Ishikawa (cell line): ENCODE measurements around the gene PLK3.

Experiments
- CEBPB ChIP-seq: IDR thresholded peaks from 2 replicates; pipeline ENCODE4 v1.6.1; 2012
- CREB1 ChIP-seq: IDR thresholded peaks from 2 replicates; pipeline ENCODE4 v1.6.1; 2012; ENCODE audit warnings: low read depth
- EGR1 ChIP-seq: IDR thresholded peaks from 2 replicates; pipeline ENCODE4 v1.6.1; 2012
- EP300 ChIP-seq: IDR thresholded peaks from 2 replicates; pipeline ENCODE4 v1.6.1; 2012; ENCODE audit warnings: borderline replicate concordance
- FOXM1 ChIP-seq: IDR thresholded peaks from 2 replicates; pipeline ENCODE4 v1.6.1; 2012; ENCODE audit warnings: low read depth, borderline replicate concordance
- MAX ChIP-seq: IDR thresholded peaks from 2 replicates; pipeline ENCODE4 v1.6.1; 2012
- NFIC ChIP-seq: IDR thresholded peaks from 2 replicates; pipeline ENCODE4 v1.6.1; 2012
- RAD21 ChIP-seq: IDR thresholded peaks from 2 replicates; pipeline ENCODE4 v1.6.1; 2012; ENCODE audit warnings: low read depth
- REST ChIP-seq: IDR thresholded peaks from 2 replicates; pipeline ENCODE4 v1.6.1; 2012; ENCODE audit warnings: low read depth, mild to moderate bottlenecking
- TAF1 ChIP-seq: IDR thresholded peaks from 2 replicates; pipeline ENCODE4 v1.6.1; 2012; ENCODE audit warnings: low read depth, mild to moderate bottlenecking
- TCF12 ChIP-seq: IDR thresholded peaks from 2 replicates; pipeline ENCODE4 v1.6.1; 2012; ENCODE audit warnings: low read depth
- USF1 ChIP-seq: IDR thresholded peaks from 2 replicates; pipeline ENCODE4 v1.6.1; 2012
- YY1 ChIP-seq: IDR thresholded peaks from 2 replicates; pipeline ENCODE4 v1.6.1; 2012; ENCODE audit warnings: low read depth

- TF ChIP-seq MAX (no peak), FOXM1 (no peak), NFIC (no peak), EGR1 (no peak), TCF12 (no peak), CEBPB (no peak), USF1 (no peak), REST (no peak), TAF1 (no peak), CREB1 (no peak), EP300 (no peak), YY1 (no peak), RAD21 (no peak)
Observed at GRCh38 chr1:44801491-44802305, 1.5 kb downstream of the PLK3 start.
